HEK293 (cell line): ENCODE data around the gene SORBS2.

ENCODE experiments used
- CTCF ChIA-PET: fragments of 350-600 bp; formaldehyde crosslinking; extraction: SDS; loops from one replicate; lab custom pipeline; 2021; ENCODE audit warnings: antibody characterized with exemption; lab: Yijun Ruan, JAX
- POLR2A ChIA-PET: fragments of 300-600 bp; formaldehyde crosslinking; extraction: SDS; loops from one replicate; lab custom pipeline; 2020; ENCODE audit warnings: antibody characterized with exemption, inconsistent platforms; lab: Yijun Ruan, JAX
- H3K27ac ChIP-seq: fragments of 200-500 bp; sonication (Bioruptor generic); 2 replicates; pipeline ENCODE4 v1.5.1; 2014; ENCODE audit warnings: low read depth, low read length, control low read depth, inconsistent platforms; ENCODE audit errors: extremely low read depth
- H3K36me3 ChIP-seq, 2 experiments: fragments of 200-500 bp in 1 of 2; sonication (Bioruptor generic) in 1 of 2; 1 replicate in 1 of 2; 2 replicates in 1 of 2; pipeline ENCODE4 v1.5.1; 2014 to 2017; ENCODE audit warnings: inconsistent platforms in 2 of 2, low read length in 2 of 2; ENCODE audit not compliant: control insufficient read depth in 2 of 2, insufficient read depth in 1 of 2
- H3K4me1 ChIP-seq: fragments of 200-500 bp; sonication (Bioruptor generic); 2 replicates; pipeline ENCODE4 v1.5.1; 2014; ENCODE audit warnings: mild to moderate bottlenecking, low read length, inconsistent platforms; ENCODE audit not compliant: control insufficient read depth, insufficient read depth
- H3K4me3 ChIP-seq: 2 replicates; pipeline ENCODE4 v1.5.1; 2011; ENCODE audit warnings: low read depth, mild to moderate bottlenecking, control low read depth, low read length, moderate library complexity
- H3K9me3 ChIP-seq: fragments of 200-500 bp; sonication (Bioruptor generic); 2 replicates; pipeline ENCODE4 v1.5.1; 2014; ENCODE audit warnings: low read depth, low read length, inconsistent platforms; ENCODE audit not compliant: control insufficient read depth, insufficient read depth
- BCL11A ChIP-seq: fragments of 450-650 bp; formaldehyde crosslinking; IDR thresholded peaks from 2 replicates; pipeline ENCODE4 v1.5.1; 2016; ENCODE audit warnings: low read depth, missing biosample characterization, missing genetic modification characterization
- HIC1 ChIP-seq: fragments of 450-650 bp; formaldehyde crosslinking; IDR thresholded peaks from 2 replicates; pipeline ENCODE4 v1.5.1; 2016; ENCODE audit warnings: missing biosample characterization, missing genetic modification characterization
- KLF10 ChIP-seq: fragments of 450-650 bp; IDR thresholded peaks from 2 replicates; pipeline ENCODE4 v1.5.1; 2018; ENCODE audit warnings: missing biosample characterization, mild to moderate bottlenecking, missing genetic modification characterization
- PRDM1 ChIP-seq: fragments of 450-650 bp; formaldehyde crosslinking; IDR thresholded peaks from 2 replicates; pipeline ENCODE4; 2016; ENCODE audit warnings: missing biosample characterization, missing genetic modification characterization
- REPIN1 ChIP-seq: fragments of 450-650 bp; formaldehyde crosslinking; IDR thresholded peaks from 2 replicates; pipeline ENCODE4 v1.5.1; 2017; ENCODE audit warnings: missing biosample characterization, missing genetic modification characterization, low read depth
- SALL2 ChIP-seq: fragments of 450-650 bp; formaldehyde crosslinking; IDR thresholded peaks from 2 replicates; pipeline ENCODE4 v1.5.0; 2017; ENCODE audit warnings: missing biosample characterization, mild to moderate bottlenecking, missing genetic modification characterization, borderline replicate concordance
- ZBTB26 ChIP-seq: fragments of 450-650 bp; formaldehyde crosslinking; optimal IDR thresholded peaks from 2 replicates; pipeline ENCODE3; 2016; ENCODE audit warnings: missing biosample characterization, mild to moderate bottlenecking, missing genetic modification characterization
- ZNF112 ChIP-seq: fragments of 450-650 bp; formaldehyde crosslinking; IDR thresholded peaks from 2 replicates; pipeline ENCODE4 v1.5.0; 2017; ENCODE audit warnings: missing biosample characterization, missing genetic modification characterization
- ZNF132 ChIP-seq: fragments of 450-650 bp; formaldehyde crosslinking; IDR thresholded peaks from 2 replicates; pipeline ENCODE4 v1.5.1; 2017; ENCODE audit warnings: missing biosample characterization, missing genetic modification characterization, borderline replicate concordance
- ZNF146 ChIP-seq: fragments of 450-650 bp; formaldehyde crosslinking; IDR thresholded peaks from 2 replicates; pipeline ENCODE4 v1.5.1; 2016; ENCODE audit warnings: missing biosample characterization, missing genetic modification characterization
- ZNF148 ChIP-seq: fragments of 450-650 bp; formaldehyde crosslinking; IDR thresholded peaks from 2 replicates; pipeline ENCODE4 v1.5.0; 2017; ENCODE audit warnings: missing biosample characterization, missing genetic modification characterization, borderline replicate concordance
- ZNF169 ChIP-seq: fragments of 450-650 bp; formaldehyde crosslinking; IDR thresholded peaks from 2 replicates; pipeline ENCODE4 v1.5.1; 2016; ENCODE audit warnings: missing biosample characterization, missing genetic modification characterization
- ZNF18 ChIP-seq: fragments of 450-650 bp; formaldehyde crosslinking; IDR thresholded peaks from 2 replicates; pipeline ENCODE4 v1.5.1; 2016; ENCODE audit warnings: missing biosample characterization, missing genetic modification characterization
- ZNF404 ChIP-seq: fragments of 450-650 bp; formaldehyde crosslinking; IDR thresholded peaks from 2 replicates; pipeline ENCODE4 v1.5.1; 2017; ENCODE audit warnings: missing biosample characterization, missing genetic modification characterization
- ZNF433 ChIP-seq: fragments of 450-650 bp; formaldehyde crosslinking; IDR thresholded peaks from 2 replicates; pipeline ENCODE4 v1.5.1; 2016; ENCODE audit warnings: missing biosample characterization, missing genetic modification characterization, low read depth
- ZNF449 ChIP-seq: fragments of 450-650 bp; formaldehyde crosslinking; IDR thresholded peaks from 2 replicates; pipeline ENCODE4 v1.5.1; 2017; ENCODE audit warnings: missing biosample characterization, mild to moderate bottlenecking, missing genetic modification characterization, moderate library complexity
- ZNF510 ChIP-seq: fragments of 450-650 bp; formaldehyde crosslinking; IDR thresholded peaks from 2 replicates; pipeline ENCODE4 v1.5.1; 2018; ENCODE audit warnings: mild to moderate bottlenecking, missing genetic modification characterization, missing biosample characterization; ENCODE audit not compliant: insufficient replicate concordance
- ZNF544 ChIP-seq: fragments of 450-650 bp; formaldehyde crosslinking; IDR thresholded peaks from 2 replicates; pipeline ENCODE4 v1.5.0; 2017; ENCODE audit warnings: missing biosample characterization, missing genetic modification characterization
- ZNF580 ChIP-seq: fragments of 450-650 bp; formaldehyde crosslinking; IDR thresholded peaks from 2 replicates; pipeline ENCODE4 v1.5.1; 2016; ENCODE audit warnings: missing biosample characterization, missing genetic modification characterization
- ZNF596 ChIP-seq: fragments of 450-650 bp; IDR thresholded peaks from 2 replicates; pipeline ENCODE4 v1.5.0; 2018; ENCODE audit warnings: missing biosample characterization, mild to moderate bottlenecking, missing genetic modification characterization, moderate library complexity
- ZNF600 ChIP-seq: fragments of 450-650 bp; formaldehyde crosslinking; IDR thresholded peaks from 2 replicates; pipeline ENCODE4 v1.5.1; 2016; ENCODE audit warnings: missing biosample characterization, missing genetic modification characterization
- ZNF623 ChIP-seq: fragments of 450-650 bp; formaldehyde crosslinking; IDR thresholded peaks from 2 replicates; pipeline ENCODE4 v1.5.1; 2016; ENCODE audit warnings: missing biosample characterization, missing genetic modification characterization
- ZNF629 ChIP-seq: fragments of 450-650 bp; formaldehyde crosslinking; IDR thresholded peaks from 2 replicates; pipeline ENCODE4 v1.5.1; 2017; ENCODE audit warnings: missing biosample characterization, missing genetic modification characterization
- ZNF830 ChIP-seq: fragments of 450-650 bp; IDR thresholded peaks from 2 replicates; pipeline ENCODE4 v1.5.0; 2018; ENCODE audit warnings: missing biosample characterization, missing genetic modification characterization, low read depth, mild to moderate bottlenecking, moderate library complexity
- ZSCAN16 ChIP-seq: fragments of 450-650 bp; formaldehyde crosslinking; IDR thresholded peaks from 2 replicates; pipeline ENCODE4 v1.5.1; 2016; ENCODE audit warnings: missing biosample characterization, missing genetic modification characterization

The SORBS2 gene

GRCh38 chr4:185683222-185683621, 128.8 kb downstream of the SORBS2 start (continued):
- TF ChIP-seq ZNF449 (tag by site-specific recombination) = no peak
- no peak for TF ChIP-seq ZNF148 (tag by site-specific recombination)
- TF ChIP-seq SALL2 (tag by site-specific recombination) = no peak
- no peak for TF ChIP-seq ZNF580 (tag by site-specific recombination)
- TF ChIP-seq ZNF169 (tag by site-specific recombination) = no peak
- no peak for TF ChIP-seq REPIN1 (tag by site-specific recombination)
- TF ChIP-seq ZNF600 (tag by site-specific recombination) = no peak
- no peak for TF ChIP-seq ZNF404 (tag by site-specific recombination)
- no peak for TF ChIP-seq PRDM1 (tag by site-specific recombination)
- TF ChIP-seq ZNF132 (tag by site-specific recombination) = no peak
- TF ChIP-seq ZNF18 = no peak

- ChIA-PET CTCF (no interaction called here), POLR2A (no interaction called here)
- Histone ChIP-seq H3K36me3 (no peaks in the 10 kb centered on the region), H3K4me1 (no peaks in the 10 kb centered on the region), H3K27ac (no peak overlapping the region), H3K4me3 (no peak overlapping the region), H3K9me3 (no peaks in the 10 kb centered on the region)
- no peak for TF ChIP-seq BCL11A (tag by site-specific recombination)
Observed at GRCh38 chr4:185682236-185682635, 129.8 kb downstream of the SORBS2 start.

- Histone ChIP-seq H3K9me3 (no peaks in the 10 kb centered on the region), H3K4me3 (no peak overlapping the region), H3K4me1 (no peaks in the 10 kb centered on the region), H3K36me3 (no peaks in the 10 kb centered on the region), H3K27ac (no peak overlapping the region)
- POLR2A ChIA-PET = no interaction called here
- CTCF ChIA-PET = interaction anchor here (0.6 to 0.7 kb wide), 2 partner anchors 314 to 1647 kb away, joined by 4 to 7 read pairs; no protein-coding TSS in a partner anchor
- TF ChIP-seq ZSCAN16 (tag by site-specific recombination) (no peak), ZNF146 (tag by site-specific recombination) (no peak), ZNF433 (tag by site-specific recombination) (no peak), ZNF629 (no peak), ZNF596 (tag by site-specific recombination) (no peak), KLF10 (tag by site-specific recombination) (no peak), ZBTB26 (no peak), ZNF830 (no peak), ZNF510 (tag by site-specific recombination) (no peak), ZNF112 (tag by site-specific recombination) (no peak), ZNF623 (tag by site-specific recombination) (no peak), HIC1 (tag by site-specific recombination) (no peak), ZNF544 (tag by site-specific recombination) (no peak)
Observed at GRCh38 chr4:185681604-185682003, 130.4 kb downstream of the SORBS2 start.
